ENCODE data around the gene GRIA2. TPM values are rescaled to one million over a fixed set of nuclear protein-coding genes. Genes with fewer than 3 reads are reported as not detected.
"Not testable (repeated sequence)": the region's sequence is repeated elsewhere in the genome, so short reads cannot be mapped to it uniquely, and the experiment has no call there.

GRIA2 gene
- total RNA-seq, 1 donor from 2014 or later = 0.49 TPM

GRCh38 chr4:157246964-157247363, 26.4 kb downstream of the GRIA2 start:
- intact Hi-C loops (cut with DNase I) = no loop called here
- Histone ChIP-seq H3K9me3 (no peaks in the 10 kb centered on the region), H3K4me1 (no peaks in the 10 kb centered on the region), H3K4me3 (no peak overlapping the region), H3K27me3 (no peaks in the 10 kb centered on the region), H3K27ac (no peak overlapping the region), H3K36me3 (no peaks in the 10 kb centered on the region)
- DNase-seq (ENCODE audit: extremely low spot score in 2 of 2) = no peak
- TF ChIP-seq POLR2A (IDR thresholded peaks at IDR 0.05) = no peak
- TF ChIP-seq CTCF (IDR thresholded peaks at IDR 0.05) = no peak
- TF ChIP-seq POLR2AphosphoS5 (IDR thresholded peaks at IDR 0.05; ENCODE audit: insufficient read depth in 1 of 2, low read depth in 1 of 2) = no peak

- H3K4me1 ChIP-seq; intact Hi-C loops (cut with DNase I); H3K27me3 ChIP-seq; H3K4me3 ChIP-seq; DNase-seq (ENCODE audit: extremely low spot score in 2 of 2); H3K9me3 ChIP-seq; H3K27ac ChIP-seq; H3K36me3 ChIP-seq: not testable (repeated sequence)
Observed at GRCh38 chr4:157258165-157258564, 37.6 kb downstream of the GRIA2 start.

- no peaks in the 10 kb centered on the region for H3K9me3 ChIP-seq
- intact Hi-C loops (cut with DNase I) = no loop called here
- no peaks in the 10 kb centered on the region for H3K4me1 ChIP-seq
- no peaks in the 10 kb centered on the region for H3K27me3 ChIP-seq
- no peak overlapping the region for H3K27ac ChIP-seq
- TF ChIP-seq POLR2A (IDR thresholded peaks at IDR 0.05) = no peak
- no peak for TF ChIP-seq CTCF (IDR thresholded peaks at IDR 0.05)
- TF ChIP-seq POLR2AphosphoS5 (IDR thresholded peaks at IDR 0.05; ENCODE audit: insufficient read depth in 1 of 2, low read depth in 1 of 2) = no peak
- H3K4me3 ChIP-seq = no peak overlapping the region
- no peak for DNase-seq (ENCODE audit: extremely low spot score in 2 of 2)
- no peaks in the 10 kb centered on the region for H3K36me3 ChIP-seq
Observed at GRCh38 chr4:157265281-157265680, 44.8 kb downstream of the GRIA2 start.

GRCh38 chr4:157270108-157270507, 49.6 kb downstream of the GRIA2 start:
- Histone ChIP-seq H3K36me3 (no peaks in the 10 kb centered on the region), H3K27me3 (no peaks in the 10 kb centered on the region), H3K27ac (no peak overlapping the region), H3K9me3 (no peaks in the 10 kb centered on the region), H3K4me1 (no peaks in the 10 kb centered on the region), H3K4me3 (no peak overlapping the region)
- intact Hi-C loops (cut with DNase I) = no loop called here
- no peak for TF ChIP-seq CTCF (IDR thresholded peaks at IDR 0.05)
- no peak for DNase-seq (ENCODE audit: extremely low spot score in 2 of 2)

- DNase-seq (ENCODE audit: extremely low spot score in 2 of 2) = no peak
- TF ChIP-seq POLR2AphosphoS5 (IDR thresholded peaks at IDR 0.05; ENCODE audit: insufficient read depth in 1 of 2, low read depth in 1 of 2) (no peak), CTCF (IDR thresholded peaks at IDR 0.05) (no peak), POLR2A (IDR thresholded peaks at IDR 0.05) (no peak)
- no peaks in the 10 kb centered on the region for H3K36me3 ChIP-seq
- no peak overlapping the region for H3K4me3 ChIP-seq
- intact Hi-C loops (cut with DNase I) = no loop called here
- H3K4me1 ChIP-seq = no peaks in the 10 kb centered on the region
- H3K27ac ChIP-seq = no peak overlapping the region
- no peaks in the 10 kb centered on the region for H3K9me3 ChIP-seq
- H3K27me3 ChIP-seq = no peaks in the 10 kb centered on the region
Observed at GRCh38 chr4:157270552-157270951, 50.0 kb downstream of the GRIA2 start.

Data from vagina (tissue), 2 donors.